ENCODE data around the gene ASTN1. TPM values are rescaled to one million over a fixed set of nuclear protein-coding genes. Genes with fewer than 3 reads are reported as not detected.

ASTN1 gene
- total RNA-seq, 3 donors from 2014 or later (not counting 1 experiment from before 2014, with no cell fraction given): not detected

- 79% methylated on average over 5 of the region's 5 CpGs for WGBS (ENCODE audit: insufficient coverage)
- no peak overlapping the region for H3K27ac Mint-ChIP-seq
- no peak for TF ChIP-seq CTCF (IDR thresholded peaks at IDR 0.05)
Measured at GRCh38 chr1:176983731-176984130, 180.8 kb downstream of the ASTN1 start.

DNA sequence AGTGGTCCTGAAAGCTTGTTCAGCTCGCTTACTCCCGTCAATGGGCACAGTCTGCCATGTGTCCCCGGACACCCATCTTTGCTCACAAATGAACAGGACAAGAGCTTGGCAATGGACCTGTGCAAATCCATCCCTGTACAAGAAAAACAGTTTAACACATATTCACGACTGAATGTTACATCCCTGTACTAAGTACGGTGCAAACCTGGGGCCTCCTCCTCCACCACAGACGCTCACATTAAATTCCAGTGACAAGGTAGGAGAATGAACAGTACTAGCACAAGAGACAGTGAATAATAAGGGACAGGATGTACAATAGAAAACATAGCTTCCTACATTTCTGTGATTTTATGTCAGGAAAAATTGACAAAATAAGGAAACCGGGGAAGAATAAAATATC, 187.7 kb downstream of the ASTN1 start:
- H3K27me3 ChIP-seq (ENCODE audit: control insufficient read depth, insufficient read depth, low read length): no peaks in the 10 kb centered on the region
- no peak overlapping the region for H3K27ac ChIP-seq (ENCODE audit: low read length)
- Mint-ChIP-seq H3K27ac (no peak overlapping the region), H3K9me3 (peaks cover 8 to 12% of the 10 kb centered on the region in 2 donors), H3K36me3 (no peaks in the 10 kb centered on the region), H3K27me3 (ENCODE audit: low read depth in 2 of 2) (no peaks in the 10 kb centered on the region), H3K4me1 (no peaks in the 10 kb centered on the region), H3K4me3 (no peak overlapping the region)
- H3K4me3 ChIP-seq (ENCODE audit: low read length): no peak overlapping the region
- ATAC-seq (no peak), DNase-seq (no peak)
- intact Hi-C loops (cut with micrococcal nuclease): no loop called here
- H3K9me3 ChIP-seq (ENCODE audit: control insufficient read depth, insufficient read depth, low read length): no peaks in the 10 kb centered on the region
- H3K4me1 ChIP-seq (ENCODE audit: control insufficient read depth, insufficient read depth, low read length): no peaks in the 10 kb centered on the region
- TF ChIP-seq CTCF (IDR thresholded peaks at IDR 0.05): no peak
- 88% methylated on average over 5 of the region's 7 CpGs for WGBS (ENCODE audit: insufficient coverage)
- no peaks in the 10 kb centered on the region for H3K36me3 ChIP-seq (ENCODE audit: control insufficient read depth, insufficient read depth, low read length)

More at GRCh38 chr1:176983731-176984130, 180.8 kb downstream of the ASTN1 start:
- Mint-ChIP-seq H3K4me1 (no peaks in the 10 kb centered on the region), H3K9me3 (no peaks in the 10 kb centered on the region), H3K36me3 (no peaks in the 10 kb centered on the region), H3K27me3 (ENCODE audit: low read depth in 2 of 2) (no peaks in the 10 kb centered on the region), H3K4me3 (no peak overlapping the region)
- H3K27ac ChIP-seq (ENCODE audit: low read length): no peak overlapping the region
- H3K27me3 ChIP-seq (ENCODE audit: control insufficient read depth, insufficient read depth, low read length): no peaks in the 10 kb centered on the region
- H3K4me1 ChIP-seq (ENCODE audit: control insufficient read depth, insufficient read depth, low read length): no peaks in the 10 kb centered on the region
- DNase-seq (no peak), ATAC-seq (no peak)
- no peaks in the 10 kb centered on the region for H3K36me3 ChIP-seq (ENCODE audit: control insufficient read depth, insufficient read depth, low read length)
- no peak overlapping the region for H3K4me3 ChIP-seq (ENCODE audit: low read length)
- intact Hi-C loops (cut with micrococcal nuclease): no loop called here
- no peaks in the 10 kb centered on the region for H3K9me3 ChIP-seq (ENCODE audit: control insufficient read depth, insufficient read depth, low read length)

DNA sequence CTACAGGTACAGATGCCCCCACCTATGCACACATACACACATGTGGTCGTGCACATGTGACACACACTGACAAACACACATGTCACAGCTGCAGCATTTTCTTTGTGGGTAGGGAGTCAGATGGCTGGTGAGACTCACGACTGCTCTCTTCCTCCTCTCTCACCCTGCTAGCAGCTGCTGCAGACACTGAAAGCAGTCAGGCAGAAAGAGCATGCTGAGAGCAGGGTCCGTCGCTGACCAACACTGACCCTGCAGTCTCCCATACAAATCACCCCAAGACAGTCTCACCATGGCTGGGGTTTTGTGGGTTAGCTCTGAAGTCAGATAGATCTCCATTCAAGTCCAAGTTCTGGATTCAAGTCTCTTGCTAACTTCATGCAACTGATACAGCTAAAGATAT, 188.3 kb downstream of the ASTN1 start:
- intact Hi-C loops (cut with micrococcal nuclease): no loop called here

More for the DNA sequence above, 188.3 kb downstream of the ASTN1 start:
- Histone ChIP-seq H3K9me3 (ENCODE audit: control insufficient read depth, insufficient read depth, low read length) (no peaks in the 10 kb centered on the region), H3K27ac (ENCODE audit: low read length) (no peak overlapping the region), H3K36me3 (ENCODE audit: control insufficient read depth, insufficient read depth, low read length) (no peaks in the 10 kb centered on the region), H3K4me1 (ENCODE audit: control insufficient read depth, insufficient read depth, low read length) (no peaks in the 10 kb centered on the region), H3K4me3 (ENCODE audit: low read length) (no peak overlapping the region), H3K27me3 (ENCODE audit: control insufficient read depth, insufficient read depth, low read length) (no peaks in the 10 kb centered on the region)
- Mint-ChIP-seq H3K27ac (no peak overlapping the region), H3K9me3 (peaks cover 8 to 12% of the 10 kb centered on the region in 2 donors), H3K27me3 (ENCODE audit: low read depth in 2 of 2) (no peaks in the 10 kb centered on the region), H3K36me3 (no peaks in the 10 kb centered on the region), H3K4me1 (no peaks in the 10 kb centered on the region), H3K4me3 (no peak overlapping the region)
- TF ChIP-seq CTCF (IDR thresholded peaks at IDR 0.05): no peak
- 47% methylated on average over 3 of the region's 4 CpGs for WGBS (ENCODE audit: insufficient coverage)
- no peak for ATAC-seq
- no peak for DNase-seq

Data from natural killer cell (primary cell).